GM12878 (cell line): ENCODE measurements around the gene WDR11. TPM values are rescaled to one million over a fixed set of nuclear protein-coding genes. Genes with fewer than 3 reads are reported as not detected.
A peak's percentile ranks its signal among the peaks of the same experiment; 100 is the strongest.

Experiments
- BMI1 ChIP-seq: fragments of 450-650 bp; IDR thresholded peaks from 2 replicates; pipeline ENCODE4 v1.6.1; 2016; ENCODE audit warnings: mild to moderate bottlenecking, moderate library complexity, borderline replicate concordance
- CREB1 ChIP-seq: IDR thresholded peaks from 2 replicates; pipeline ENCODE4 v1.6.1; 2012; ENCODE audit warnings: low read depth, mild to moderate bottlenecking, inconsistent platforms
- CREM ChIP-seq: IDR thresholded peaks from 2 replicates; pipeline ENCODE4 v1.6.1; 2014; ENCODE audit warnings: antibody characterized with exemption, low read depth
- EED ChIP-seq: sonication (generic); IDR thresholded peaks from 2 replicates; pipeline ENCODE4 v1.6.1; 2016; ENCODE audit warnings: antibody characterized with exemption, low read depth
- EP300 ChIP-seq, 2 experiments: fragments of 150-350 bp in 1 of 2; IDR thresholded peaks; 2 replicates each; pipeline ENCODE4 v1.6.1; 2011 to 2012; ENCODE audit warnings: low read depth in 2 of 2, low read length in 2 of 2, borderline replicate concordance in 1 of 2, improper control_type of control experiment in 1 of 2, inconsistent platforms in 1 of 2; ENCODE audit not compliant: control insufficient read depth in 1 of 2
- ESRRA ChIP-seq: IDR thresholded peaks from 2 replicates; pipeline ENCODE4 v1.6.1; 2012; ENCODE audit warnings: mild to moderate bottlenecking, low read length, improper control_type of control experiment
- IKZF2 ChIP-seq, 2 experiments: fragments of 450-650 bp; IDR thresholded peaks; 2 replicates each; pipeline ENCODE4 v1.6.1; 2017; ENCODE audit warnings: mild to moderate bottlenecking in 2 of 2, moderate library complexity in 2 of 2
- MEF2B ChIP-seq: fragments of 450-650 bp; IDR thresholded peaks from 2 replicates; pipeline ENCODE4 v1.6.1; 2018; ENCODE audit warnings: mild to moderate bottlenecking, moderate library complexity; ENCODE audit not compliant: partially characterized antibody, poor library complexity, severe bottlenecking
- NFXL1 ChIP-seq: fragments of 450-650 bp; IDR thresholded peaks from 2 replicates; pipeline ENCODE4 v1.6.1; 2017; ENCODE audit warnings: antibody characterized with exemption, mild to moderate bottlenecking, borderline replicate concordance
- NRF1 ChIP-seq: conservative IDR thresholded peaks from 2 replicates; pipeline ENCODE4 v1.6.1; 2011; ENCODE audit warnings: mild to moderate bottlenecking, low read depth, low read length, improper control_type of control experiment
- POU2F2 ChIP-seq: IDR thresholded peaks from 3 replicates; pipeline ENCODE4 v1.6.1; 2011; ENCODE audit warnings: low read depth, mild to moderate bottlenecking, low read length, borderline replicate concordance
- RAD21 ChIP-seq: IDR thresholded peaks from 2 replicates; pipeline ENCODE4 v1.6.1; 2011; ENCODE audit warnings: mild to moderate bottlenecking, low read depth, low read length, moderate library complexity; ENCODE audit not compliant: insufficient read depth
- SMAD5 ChIP-seq: IDR thresholded peaks from 2 replicates; pipeline ENCODE4 v1.6.1; 2016; ENCODE audit warnings: antibody characterized with exemption, low read depth
- SMARCA5 ChIP-seq: fragments of 450-650 bp; IDR thresholded peaks from 2 replicates; pipeline ENCODE4 v1.6.1; 2017; ENCODE audit warnings: mild to moderate bottlenecking
- STAT1 ChIP-seq: fragments of 450-650 bp; conservative IDR thresholded peaks from 2 replicates; pipeline ENCODE4 v1.6.1; 2014; ENCODE audit warnings: antibody characterized with exemption, mild to moderate bottlenecking
- SUPT20H ChIP-seq: IDR thresholded peaks from 2 replicates; pipeline ENCODE4 v1.6.1; 2011; ENCODE audit warnings: low read depth, mild to moderate bottlenecking, low read length, moderate library complexity, borderline replicate concordance; ENCODE audit not compliant: control insufficient read depth
- WRNIP1 ChIP-seq: IDR thresholded peaks from 2 replicates; pipeline ENCODE4 v1.6.1; 2011; ENCODE audit warnings: low read depth, low read length, improper control_type of control experiment, borderline replicate concordance
- YY1 ChIP-seq: IDR thresholded peaks from 2 replicates; pipeline ENCODE4 v1.6.1; 2011; ENCODE audit warnings: low read depth, mild to moderate bottlenecking, low read length
- ZZZ3 ChIP-seq: IDR thresholded peaks from 2 replicates; pipeline ENCODE4 v1.6.1; 2011; ENCODE audit warnings: low read depth; ENCODE audit not compliant: control insufficient read depth, insufficient read length
- polyA plus RNA-seq, 11 experiments: library from polyadenylated mRNA; depleted of rRNA in 4 of 11; unstranded in 6 of 11; stranded (reverse) in 5 of 11; fragments of >200 nt; fragmentation: Nextera tagmentation in 4 of 11; fragmentation: Illumina TruSeq in 1 of 11; extraction: Ambion mirVana in 4 of 11; extraction: Trizol in 1 of 11; gene quantifications; 1 replicate in 1 of 11; 2 replicates in 10 of 11; pipeline versions ENCODE4 v1.2.1 to v1.2.3, GENCODE V29; 2011 to 2016; ENCODE audit warnings: inconsistent platforms in 2 of 11, missing spikeins in 2 of 11, low read depth in 1 of 11
- total RNA-seq, 4 experiments: library from RNA; depleted of rRNA in 3 of 4; stranded (reverse); fragments of >200 nt in 3 of 4; fragmentation: Illumina TruSeq in 1 of 4; extraction: Trizol in 1 of 4; gene quantifications; 2 replicates each; pipeline versions ENCODE4 v1.2.1 to v1.2.3, GENCODE V29; 2013 to 2021
- TF ChIP-seq, protein P1 (sequence below): fragments of 450-650 bp; IDR thresholded peaks from 2 replicates; pipeline ENCODE4 v1.6.1; 2016; ENCODE audit warnings: mild to moderate bottlenecking
- TF ChIP-seq, protein P2 (sequence below): IDR thresholded peaks from 2 replicates; pipeline ENCODE4 v1.6.1; 2011; ENCODE audit warnings: mild to moderate bottlenecking, low read depth, low read length, moderate library complexity; ENCODE audit not compliant: insufficient replicate concordance

Gene WDR11
- total and polyA plus RNA-seq, 10 of the 15 experiments (the other 5 are each of a cell fraction or from before 2014, with no cell fraction given), result 21.3 to 132 (median 42.6) TPM

DNA sequence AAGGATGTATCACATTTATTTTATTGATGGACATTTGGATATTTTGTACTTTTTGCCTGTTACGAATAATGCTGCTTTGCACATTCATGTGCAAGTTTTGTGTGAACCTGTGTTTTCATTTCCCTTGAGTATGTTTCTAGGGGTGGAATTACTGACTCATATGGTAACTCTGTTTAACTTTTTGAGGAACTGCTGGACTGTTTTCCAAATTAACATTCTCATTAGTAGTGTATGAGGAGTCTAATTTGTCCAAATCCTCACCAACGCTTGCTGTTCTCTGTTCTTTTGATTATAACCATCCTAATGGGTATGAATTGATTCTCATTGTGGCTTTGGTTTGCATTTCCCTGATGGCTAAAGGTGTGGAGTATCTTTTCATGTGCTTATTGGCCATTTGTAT lies 3.2 kb downstream of the WDR11 start (continued):
- TF ChIP-seq, protein P1, sequence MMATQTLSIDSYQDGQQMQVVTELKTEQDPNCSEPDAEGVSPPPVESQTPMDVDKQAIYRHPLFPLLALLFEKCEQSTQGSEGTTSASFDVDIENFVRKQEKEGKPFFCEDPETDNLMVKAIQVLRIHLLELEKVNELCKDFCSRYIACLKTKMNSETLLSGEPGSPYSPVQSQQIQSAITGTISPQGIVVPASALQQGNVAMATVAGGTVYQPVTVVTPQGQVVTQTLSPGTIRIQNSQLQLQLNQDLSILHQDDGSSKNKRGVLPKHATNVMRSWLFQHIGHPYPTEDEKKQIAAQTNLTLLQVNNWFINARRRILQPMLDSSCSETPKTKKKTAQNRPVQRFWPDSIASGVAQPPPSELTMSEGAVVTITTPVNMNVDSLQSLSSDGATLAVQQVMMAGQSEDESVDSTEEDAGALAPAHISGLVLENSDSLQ, result no peak
- TF ChIP-seq EED (no peak), IKZF2 (IDR thresholded peaks at IDR 0.05) (peak; percentile 39 to 55; a peak in 2 of 4 replicates), CREB1 (no peak), YY1 (no peak), POU2F2 (no peak), WRNIP1 (no peak), SUPT20H (no peak), SMAD5 (no peak), BMI1 (no peak), EP300 (IDR thresholded peaks at IDR 0.05; ENCODE audit: borderline replicate concordance in 1 of 2, control insufficient read depth in 1 of 2, low read depth in 2 of 2, low read length in 2 of 2) (no peak), NRF1 (no peak), NFXL1 (no peak), ESRRA (no peak), ZZZ3 (no peak), STAT1 (no peak), CREM (no peak), MEF2B (peak; percentile 45), SMARCA5 (no peak), RAD21 (no peak)
- TF ChIP-seq, protein P2, sequence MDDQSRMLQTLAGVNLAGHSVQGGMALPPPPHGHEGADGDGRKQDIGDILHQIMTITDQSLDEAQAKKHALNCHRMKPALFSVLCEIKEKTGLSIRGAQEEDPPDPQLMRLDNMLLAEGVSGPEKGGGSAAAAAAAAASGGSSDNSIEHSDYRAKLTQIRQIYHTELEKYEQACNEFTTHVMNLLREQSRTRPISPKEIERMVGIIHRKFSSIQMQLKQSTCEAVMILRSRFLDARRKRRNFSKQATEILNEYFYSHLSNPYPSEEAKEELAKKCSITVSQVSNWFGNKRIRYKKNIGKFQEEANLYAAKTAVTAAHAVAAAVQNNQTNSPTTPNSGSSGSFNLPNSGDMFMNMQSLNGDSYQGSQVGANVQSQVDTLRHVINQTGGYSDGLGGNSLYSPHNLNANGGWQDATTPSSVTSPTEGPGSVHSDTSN, result no peak
- TF ChIP-seq, all 136 proteins: peak for 5
